H1 (cell line): Measurements from ENCODE around the gene KLHDC7A.

Experiments
- CHD2 ChIP-seq: IDR thresholded peaks from 2 replicates; pipeline ENCODE4 v1.6.1; 2012; ENCODE audit warnings: low read length, improper control_type of control experiment
- CREB1 ChIP-seq: IDR thresholded peaks from 2 replicates; pipeline ENCODE4 v1.6.1; 2012; ENCODE audit warnings: inconsistent platforms
- EP300 ChIP-seq, 2 experiments: IDR thresholded peaks; 1 replicate in 1 of 2; 2 replicates in 1 of 2; pipeline ENCODE4 v1.6.1; 2011 to 2012; ENCODE audit warnings: low read depth in 2 of 2, low read length in 2 of 2, mild to moderate bottlenecking in 2 of 2, borderline replicate concordance in 1 of 2, inconsistent platforms in 1 of 2, moderate library complexity in 1 of 2
- POLR2AphosphoS5 ChIP-seq: IDR thresholded peaks from 2 replicates; pipeline ENCODE4 v1.6.1; 2011; ENCODE audit warnings: low read depth, low read length
- RFX5 ChIP-seq: IDR thresholded peaks from 2 replicates; pipeline ENCODE4 v1.6.1; 2011; ENCODE audit warnings: low read depth, low read length, improper control_type of control experiment, borderline replicate concordance
- RNF2 ChIP-seq: fragments of 200-900, 300-1000 bp; sonication (generic); IDR thresholded peaks from 2 replicates; pipeline ENCODE4 v1.7.1; 2016; ENCODE audit warnings: borderline replicate concordance, low read depth, mild to moderate bottlenecking, antibody characterized with exemption, low read length; ENCODE audit not compliant: poor library complexity, severe bottlenecking; ENCODE audit errors: missing control alignments
- SP1 ChIP-seq: IDR thresholded peaks from 2 replicates; pipeline ENCODE4 v1.6.1; 2011; ENCODE audit warnings: low read depth, low read length
- SUZ12 ChIP-seq: fragments of 200-600 bp; sonication (generic); IDR thresholded peaks from 2 replicates; pipeline ENCODE4 v1.6.1; 2012; ENCODE audit warnings: mild to moderate bottlenecking, inconsistent platforms, low read length, moderate library complexity, mixed read lengths
- TF ChIP-seq, protein P1 (sequence below), 3 experiments: IDR thresholded peaks; 1 replicate in 2 of 3; 2 replicates in 1 of 3; pipeline versions ENCODE4 v1.5.1 to v1.6.1; 2011; ENCODE audit warnings: low read length in 3 of 3, mild to moderate bottlenecking in 3 of 3, inconsistent platforms in 2 of 3, low read depth in 1 of 3, moderate library complexity in 1 of 3; ENCODE audit not compliant: insufficient read depth in 1 of 3; ENCODE audit errors: control extremely low read depth in 1 of 3

DNA sequence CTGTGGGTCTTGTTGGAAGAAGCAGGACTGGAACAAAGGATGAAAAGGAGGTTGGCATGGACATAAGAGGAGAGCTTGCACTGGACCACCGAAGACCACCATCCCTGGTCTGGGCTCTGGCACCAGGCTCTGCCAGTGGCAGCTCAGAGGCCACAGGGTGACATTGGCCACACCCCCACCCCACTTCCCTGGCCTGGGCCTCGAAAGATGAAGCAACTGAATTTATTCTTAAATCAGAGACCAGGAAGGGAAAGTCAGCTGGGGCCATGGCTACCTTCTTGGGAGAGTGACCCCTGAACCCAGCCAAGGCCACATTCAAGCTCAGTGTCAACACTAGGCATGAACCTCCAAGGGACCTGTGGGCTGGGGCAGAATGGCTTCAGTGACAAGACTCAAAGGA is 4.0 kb downstream of the KLHDC7A start:
- TF ChIP-seq, protein P1, sequence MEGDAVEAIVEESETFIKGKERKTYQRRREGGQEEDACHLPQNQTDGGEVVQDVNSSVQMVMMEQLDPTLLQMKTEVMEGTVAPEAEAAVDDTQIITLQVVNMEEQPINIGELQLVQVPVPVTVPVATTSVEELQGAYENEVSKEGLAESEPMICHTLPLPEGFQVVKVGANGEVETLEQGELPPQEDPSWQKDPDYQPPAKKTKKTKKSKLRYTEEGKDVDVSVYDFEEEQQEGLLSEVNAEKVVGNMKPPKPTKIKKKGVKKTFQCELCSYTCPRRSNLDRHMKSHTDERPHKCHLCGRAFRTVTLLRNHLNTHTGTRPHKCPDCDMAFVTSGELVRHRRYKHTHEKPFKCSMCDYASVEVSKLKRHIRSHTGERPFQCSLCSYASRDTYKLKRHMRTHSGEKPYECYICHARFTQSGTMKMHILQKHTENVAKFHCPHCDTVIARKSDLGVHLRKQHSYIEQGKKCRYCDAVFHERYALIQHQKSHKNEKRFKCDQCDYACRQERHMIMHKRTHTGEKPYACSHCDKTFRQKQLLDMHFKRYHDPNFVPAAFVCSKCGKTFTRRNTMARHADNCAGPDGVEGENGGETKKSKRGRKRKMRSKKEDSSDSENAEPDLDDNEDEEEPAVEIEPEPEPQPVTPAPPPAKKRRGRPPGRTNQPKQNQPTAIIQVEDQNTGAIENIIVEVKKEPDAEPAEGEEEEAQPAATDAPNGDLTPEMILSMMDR (IDR thresholded peaks at IDR 0.05; ENCODE audit: control extremely low read depth in 1 of 3, insufficient read depth in 1 of 3, low read depth in 1 of 3, low read length in 3 of 3): no peak
- TF ChIP-seq SUZ12 (no peak), RNF2 (no peak), CREB1 (no peak), SP1 (no peak), CHD2 (no peak), POLR2AphosphoS5 (no peak), EP300 (IDR thresholded peaks at IDR 0.05; ENCODE audit: borderline replicate concordance in 1 of 2, low read depth in 2 of 2, low read length in 2 of 2) (no peak), RFX5 (no peak)
